Omental fat pad (tissue), 4 donors: ENCODE data around the gene KRTAP10-12. TPM values are rescaled to one million over a fixed set of nuclear protein-coding genes. Genes with fewer than 3 reads are reported as not detected.
A peak's percentile ranks its signal among the peaks of the same experiment; 100 is the strongest.
"Not testable (repeated sequence)": the region's sequence is repeated elsewhere in the genome, so short reads cannot be mapped to it uniquely, and the experiment has no call there.

Experiments used
- ATAC-seq: fragments of 150-250 bp; one replicate; pipeline ENCODE4 v1.9.1; 2016; ENCODE audit warnings: mild to moderate bottlenecking, moderate library complexity; ENCODE audit not compliant: low FRiP score
- DNase-seq: peaks from one replicate; pipeline ENCODE4 v3.0.0-alpha.2; 2019; ENCODE audit warnings: low spot score
- total RNA-seq, 4 donors: library from RNA; depleted of rRNA; stranded (reverse); fragments of >200 nt; gene quantifications; one replicate each; pipeline ENCODE4 v1.1.0, GENCODE V29; 2016
- TF ChIP-seq, protein P1 (sequence below), 3 donors: fragments of 450-650 bp; IDR thresholded peaks; one replicate each; pipeline ENCODE4 v1.5.1; 2016 to 2017; ENCODE audit warnings: antibody characterized with exemption in 3 of 3, mild to moderate bottlenecking in 3 of 3, moderate library complexity in 2 of 3

The KRTAP10-12 gene
- total RNA-seq, 4 donors from 2014 or later, result not detected

- no peak for ATAC-seq
- TF ChIP-seq, protein P1, sequence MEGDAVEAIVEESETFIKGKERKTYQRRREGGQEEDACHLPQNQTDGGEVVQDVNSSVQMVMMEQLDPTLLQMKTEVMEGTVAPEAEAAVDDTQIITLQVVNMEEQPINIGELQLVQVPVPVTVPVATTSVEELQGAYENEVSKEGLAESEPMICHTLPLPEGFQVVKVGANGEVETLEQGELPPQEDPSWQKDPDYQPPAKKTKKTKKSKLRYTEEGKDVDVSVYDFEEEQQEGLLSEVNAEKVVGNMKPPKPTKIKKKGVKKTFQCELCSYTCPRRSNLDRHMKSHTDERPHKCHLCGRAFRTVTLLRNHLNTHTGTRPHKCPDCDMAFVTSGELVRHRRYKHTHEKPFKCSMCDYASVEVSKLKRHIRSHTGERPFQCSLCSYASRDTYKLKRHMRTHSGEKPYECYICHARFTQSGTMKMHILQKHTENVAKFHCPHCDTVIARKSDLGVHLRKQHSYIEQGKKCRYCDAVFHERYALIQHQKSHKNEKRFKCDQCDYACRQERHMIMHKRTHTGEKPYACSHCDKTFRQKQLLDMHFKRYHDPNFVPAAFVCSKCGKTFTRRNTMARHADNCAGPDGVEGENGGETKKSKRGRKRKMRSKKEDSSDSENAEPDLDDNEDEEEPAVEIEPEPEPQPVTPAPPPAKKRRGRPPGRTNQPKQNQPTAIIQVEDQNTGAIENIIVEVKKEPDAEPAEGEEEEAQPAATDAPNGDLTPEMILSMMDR (IDR thresholded peaks at IDR 0.05), result no peak
- DNase-seq, result no peak
These were observed 15.8 kb upstream of the KRTAP10-12 start for GRCh38 chr21:44681152-44681551.

GRCh38 chr21:44681861-44682579 lies 15.0 kb upstream of the KRTAP10-12 start, which contains the start of gene KRTAP12-1:
Gene KRTAP12-1 (minus strand): TSS chr21:44682163. CDS start chr21:44682123, 40 bp downstream.
- TF ChIP-seq, protein P1 (IDR thresholded peaks at IDR 0.05), result no peak
- ATAC-seq, result no peak
- no peak for DNase-seq

- TF ChIP-seq, protein P1 (IDR thresholded peaks at IDR 0.05), result no peak
- ATAC-seq (no peak), DNase-seq (no peak)
These were observed 14.3 kb upstream of the KRTAP10-12 start for GRCh38 chr21:44682580-44683151.

GRCh38 chr21:44684077-44684476 lies 12.9 kb upstream of the KRTAP10-12 start:
- TF ChIP-seq, protein P1 (IDR thresholded peaks at IDR 0.05), result no peak
- DNase-seq (no peak), ATAC-seq (no peak)

- TF ChIP-seq, protein P1 (IDR thresholded peaks at IDR 0.05), result no peak
- no peak for ATAC-seq
- DNase-seq, result no peak
These were observed 12.5 kb upstream of the KRTAP10-12 start for GRCh38 chr21:44684483-44684882.

DNA sequence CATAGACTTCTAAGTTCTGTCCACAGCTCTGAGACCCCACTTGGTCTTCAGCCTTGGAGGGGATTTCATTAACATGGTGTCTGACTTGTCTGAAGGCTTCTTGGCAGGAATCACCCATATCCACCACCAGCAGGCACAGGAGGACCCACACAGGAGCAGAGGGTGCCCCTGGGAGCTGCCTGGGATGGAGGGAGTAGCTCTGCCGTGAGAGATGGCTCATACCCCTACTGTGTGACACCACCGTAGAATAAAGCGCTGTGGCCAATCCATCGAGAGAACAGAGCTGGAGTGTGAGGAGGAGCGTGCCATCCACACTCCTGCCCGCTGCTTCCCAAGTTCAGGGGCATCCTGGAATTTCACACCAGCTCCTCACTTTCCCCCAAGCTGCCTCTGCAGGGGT lies 11.9 kb upstream of the KRTAP10-12 start:
- not testable (repeated sequence) for ATAC-seq, DNase-seq

- no peak for DNase-seq
- TF ChIP-seq, protein P1 (IDR thresholded peaks at IDR 0.05), result no peak
- ATAC-seq, result peak; percentile 23
These were observed 10.8 kb upstream of the KRTAP10-12 start for GRCh38 chr21:44686000-44686781.
